Activated naive CD8-positive, alpha-beta T cell treated with anti-CD3 and anti-CD28 coated beads, Interleukin-2, amount 50 U/mL, for 24 hours (primary cell): ENCODE measurements around the gene LINS1.
A peak's percentile ranks its signal among the peaks of the same experiment; 100 is the strongest.

Experiments used
- ATAC-seq: fragments of 150-1000 bp; cut with Tn5 transposase; one replicate; pipeline ENCODE4 v1.10.0; 2021
- DNase-seq: peaks from one replicate; pipeline ENCODE4 v3.0.0; 2021
- H3K27ac Mint-ChIP-seq: one replicate; pipeline ENCODE4 v1.8.0; 2021; ENCODE audit warnings: mild to moderate bottlenecking, mixed read lengths
- H3K27me3 Mint-ChIP-seq: one replicate; pipeline ENCODE4 v1.8.0; 2021; ENCODE audit warnings: mixed read lengths
- H3K36me3 Mint-ChIP-seq: one replicate; pipeline ENCODE4 v1.8.0; 2021; ENCODE audit warnings: low read depth, mixed read lengths
- H3K4me1 Mint-ChIP-seq: one replicate; pipeline ENCODE4 v1.8.0; 2021; ENCODE audit warnings: mixed read lengths
- H3K4me3 Mint-ChIP-seq: one replicate; pipeline ENCODE4 v1.8.0; 2021; ENCODE audit warnings: mild to moderate bottlenecking, moderate library complexity, mixed read lengths
- H3K9me3 Mint-ChIP-seq: one replicate; pipeline ENCODE4 v1.8.0; 2021; ENCODE audit warnings: mixed read lengths

LINS1 gene

DNA sequence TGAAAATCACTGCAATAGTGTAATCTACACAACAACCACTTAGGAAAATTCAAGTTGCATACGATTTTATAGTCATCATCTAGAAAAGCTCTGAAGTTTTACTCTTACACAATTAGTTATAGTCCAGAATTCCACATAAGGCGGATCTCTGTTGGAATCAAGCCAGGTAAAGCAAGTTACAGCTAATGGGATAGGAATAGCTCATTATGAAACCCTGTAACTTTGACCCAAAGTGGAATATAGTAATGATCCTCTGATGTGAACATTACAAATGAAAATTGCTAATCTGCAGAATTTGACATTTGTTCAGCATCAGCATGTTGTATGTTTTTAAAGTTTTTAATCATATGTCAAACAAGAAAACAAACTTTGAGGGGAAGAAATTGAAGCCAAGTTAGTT is 77.7 kb downstream of the LINS1 start:
- no peak for DNase-seq
- peaks cover 4% of the 10 kb centered on the region for H3K9me3 Mint-ChIP-seq

DNA sequence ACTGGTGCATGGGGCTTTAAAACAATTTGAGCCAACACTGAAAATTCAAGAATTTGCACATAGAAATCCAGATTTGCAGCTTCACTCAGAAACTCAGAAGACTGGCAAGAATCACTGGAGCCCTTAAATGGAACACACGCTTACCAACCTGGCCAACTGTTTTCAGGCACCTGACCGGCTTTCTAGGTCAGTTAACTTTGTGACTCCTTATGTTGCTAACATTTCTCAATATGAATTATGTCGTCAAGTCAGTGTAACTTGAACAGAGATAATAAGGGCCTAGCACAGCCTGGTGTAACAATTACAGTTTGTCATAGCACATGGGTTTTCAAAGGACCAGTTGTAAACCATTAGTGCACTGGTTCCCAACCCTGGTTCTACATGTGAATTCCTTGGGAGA is 80.1 kb downstream of the LINS1 start:
- Mint-ChIP-seq H3K36me3 (peaks cover 1% of the 10 kb centered on the region), H3K27ac (no peak overlapping the region), H3K9me3 (peaks cover 4% of the 10 kb centered on the region), H3K27me3 (no peaks in the 10 kb centered on the region), H3K4me3 (no peak overlapping the region), H3K4me1 (peaks cover 15% of the 10 kb centered on the region)
- ATAC-seq (no peak), DNase-seq (no peak)

More for the DNA sequence above, 77.7 kb downstream of the LINS1 start:
- Mint-ChIP-seq H3K36me3 (no peaks in the 10 kb centered on the region), H3K4me3 (no peak overlapping the region), H3K27ac (no peak overlapping the region), H3K27me3 (no peaks in the 10 kb centered on the region), H3K4me1 (peaks cover 17% of the 10 kb centered on the region)
- ATAC-seq, result no peak

DNA sequence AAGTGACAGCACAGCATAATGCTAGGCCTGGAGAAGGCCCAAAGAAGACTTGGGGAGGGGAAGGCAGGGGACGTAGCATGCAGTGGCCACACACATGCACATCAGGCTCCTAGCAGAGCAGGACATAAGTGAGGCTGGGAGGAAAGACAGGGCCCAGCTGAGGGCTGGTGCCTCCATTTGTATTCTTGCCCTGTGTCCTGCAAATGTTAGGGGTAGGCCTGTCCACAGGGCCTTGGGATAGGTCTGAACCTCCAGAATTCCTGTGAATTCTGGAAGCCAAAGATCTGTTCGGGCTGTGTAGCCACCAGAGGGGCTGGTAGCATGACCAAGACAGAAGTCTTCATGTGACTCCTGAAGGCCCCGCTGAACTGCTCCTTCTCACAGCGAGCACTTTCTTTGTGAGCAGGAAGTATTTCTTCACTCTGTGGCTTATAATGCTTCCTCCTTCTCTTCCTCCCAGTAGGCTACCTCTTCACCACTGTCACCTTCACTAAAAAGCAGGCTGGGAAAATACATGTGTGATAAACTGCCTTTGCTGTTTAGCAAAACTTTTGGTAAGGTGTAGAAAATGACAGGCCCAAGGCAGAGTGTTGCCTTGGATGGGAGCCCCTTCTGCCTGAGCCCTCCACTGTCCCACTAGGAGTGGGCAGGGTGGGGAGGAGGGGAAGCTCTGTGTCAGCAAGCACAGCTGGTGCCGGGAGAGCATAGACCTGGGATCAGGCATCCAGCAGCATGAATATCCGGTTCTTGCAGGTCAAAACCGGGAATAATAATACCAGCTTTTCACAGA is 81.7 kb downstream of the LINS1 start:
- peak overlapping the region; percentile 39 for H3K27ac Mint-ChIP-seq
- no peak for ATAC-seq
- no peak overlapping the region for H3K4me3 Mint-ChIP-seq
- peaks cover 1% of the 10 kb centered on the region for H3K36me3 Mint-ChIP-seq
- H3K4me1 Mint-ChIP-seq, result peaks cover 15% of the 10 kb centered on the region
- H3K27me3 Mint-ChIP-seq, result no peaks in the 10 kb centered on the region
- H3K9me3 Mint-ChIP-seq, result peaks cover 4% of the 10 kb centered on the region
- no peak for DNase-seq

DNA sequence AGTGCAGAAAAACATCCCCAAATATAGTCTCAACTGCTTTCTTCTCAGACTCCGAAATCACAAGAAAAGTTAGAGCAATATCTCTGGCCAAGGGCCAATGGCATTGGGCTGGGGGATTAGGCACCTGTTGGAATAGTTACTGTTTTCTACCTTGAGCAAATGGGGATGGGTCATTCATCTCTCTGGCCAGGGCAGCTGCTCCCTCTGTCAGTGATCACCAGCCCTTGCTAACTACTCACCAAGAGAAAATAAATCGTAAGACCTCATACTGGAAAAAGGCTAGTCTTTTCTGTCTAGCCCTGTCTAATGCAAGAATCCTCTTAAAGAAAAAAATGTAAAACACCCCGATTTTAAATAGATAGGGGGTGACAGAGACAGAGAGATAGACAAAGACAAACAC is 84.1 kb downstream of the LINS1 start:
- Mint-ChIP-seq H3K9me3 (no peaks in the 10 kb centered on the region), H3K36me3 (peaks cover 1% of the 10 kb centered on the region), H3K27me3 (peaks cover 2% of the 10 kb centered on the region), H3K4me1 (peaks cover 15% of the 10 kb centered on the region), H3K4me3 (no peak overlapping the region), H3K27ac (no peak overlapping the region)
- no peak for ATAC-seq
- DNase-seq, result no peak
